ENCODE results near the gene AGRP. TPM values are rescaled to one million over a fixed set of nuclear protein-coding genes. Genes with fewer than 3 reads are reported as not detected.

The AGRP gene
- total RNA-seq, 1 donor from 2014 or later, result not detected

DNA sequence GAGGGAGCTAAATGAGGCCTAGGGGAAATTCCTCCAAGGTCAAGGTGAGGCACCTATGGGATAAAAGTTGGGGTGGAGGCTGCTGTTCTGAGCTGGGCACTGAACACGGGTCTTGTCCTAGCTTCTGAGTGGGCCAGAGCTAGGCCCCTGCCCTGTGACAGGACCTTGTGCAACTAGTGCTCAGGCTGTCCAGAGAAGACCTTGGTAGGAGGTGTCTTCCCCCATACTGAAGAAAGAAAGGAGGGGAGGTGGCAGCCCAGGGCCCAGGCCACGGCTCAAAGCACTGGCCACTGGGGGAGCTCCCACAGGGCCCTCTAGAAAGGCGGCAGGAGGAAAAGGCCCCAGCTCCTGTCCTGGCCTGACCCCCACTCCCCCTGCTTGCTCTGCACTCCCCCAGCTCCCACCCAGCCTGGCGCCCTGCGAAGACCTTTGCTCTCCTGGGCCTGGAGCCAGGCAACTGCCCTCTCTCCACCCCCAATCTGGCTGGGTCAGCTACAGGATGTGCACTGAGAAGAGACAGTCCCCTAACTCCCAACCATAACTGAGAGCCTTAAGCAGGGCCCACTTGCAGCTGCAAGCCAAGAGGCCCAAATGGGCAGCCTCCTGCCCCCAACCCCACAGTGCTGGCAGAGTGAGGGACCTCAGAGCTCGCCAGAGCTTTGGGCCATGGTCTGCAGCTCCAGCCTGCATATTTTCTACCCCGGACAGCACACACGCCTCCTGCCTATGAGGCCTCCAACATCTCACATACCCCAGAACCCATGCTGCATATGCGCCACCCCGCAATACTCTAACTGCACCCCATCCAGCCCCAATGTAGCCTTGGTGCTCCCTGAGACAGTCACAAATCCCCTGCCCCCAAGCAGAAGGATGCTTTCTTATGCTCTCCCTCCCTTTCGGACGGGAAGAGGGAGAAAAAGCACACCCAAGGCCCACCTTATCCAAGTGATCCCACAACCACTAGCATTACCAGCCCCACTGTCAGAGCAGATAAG lies 37.1 kb downstream of the AGRP start:
- DNase-seq (ENCODE audit: low read depth, low spot score), result no peak

DNA sequence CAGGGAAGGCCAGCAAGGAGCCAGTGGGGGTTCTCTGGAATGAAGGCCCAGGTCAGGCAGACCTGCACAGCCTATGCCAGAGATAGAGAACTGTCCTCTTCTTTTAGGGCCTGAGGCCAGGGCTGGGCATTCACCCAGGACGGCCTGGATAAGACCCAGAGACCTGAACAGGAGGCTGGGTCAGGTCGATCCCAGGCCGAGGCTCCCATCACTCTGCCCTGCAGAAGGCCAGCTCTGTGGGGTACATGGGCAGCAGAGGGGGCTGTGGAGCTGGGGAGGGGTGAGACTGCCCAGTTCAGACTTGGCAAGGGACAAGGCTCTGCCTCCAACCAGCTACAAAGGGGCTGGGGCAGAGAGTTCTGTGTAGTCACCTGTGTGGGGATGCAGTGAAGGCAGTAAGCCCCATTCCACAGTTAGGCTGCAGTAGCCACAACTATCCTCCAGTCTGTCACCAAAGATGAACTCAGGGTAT lies 37.9 kb downstream of the AGRP start:
- DNase-seq (ENCODE audit: low read depth, low spot score), result no peak

DNA sequence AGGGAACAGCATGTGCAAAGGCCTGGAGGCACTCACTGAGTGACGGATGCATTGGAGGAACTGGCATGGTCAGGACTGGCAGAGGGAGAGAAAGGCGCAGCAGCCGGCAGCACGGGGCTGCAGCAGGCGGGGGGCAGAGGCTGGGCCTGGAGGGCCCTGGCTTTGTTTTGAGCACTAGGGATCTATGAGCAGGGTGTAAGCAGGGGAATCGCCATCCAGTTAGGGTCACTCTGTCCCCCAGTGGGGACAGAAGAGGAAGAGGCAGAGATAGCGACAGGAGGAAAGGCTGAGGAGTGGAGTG lies 38.3 kb downstream of the AGRP start:
- DNase-seq (ENCODE audit: low read depth, low spot score), result no peak

DNA sequence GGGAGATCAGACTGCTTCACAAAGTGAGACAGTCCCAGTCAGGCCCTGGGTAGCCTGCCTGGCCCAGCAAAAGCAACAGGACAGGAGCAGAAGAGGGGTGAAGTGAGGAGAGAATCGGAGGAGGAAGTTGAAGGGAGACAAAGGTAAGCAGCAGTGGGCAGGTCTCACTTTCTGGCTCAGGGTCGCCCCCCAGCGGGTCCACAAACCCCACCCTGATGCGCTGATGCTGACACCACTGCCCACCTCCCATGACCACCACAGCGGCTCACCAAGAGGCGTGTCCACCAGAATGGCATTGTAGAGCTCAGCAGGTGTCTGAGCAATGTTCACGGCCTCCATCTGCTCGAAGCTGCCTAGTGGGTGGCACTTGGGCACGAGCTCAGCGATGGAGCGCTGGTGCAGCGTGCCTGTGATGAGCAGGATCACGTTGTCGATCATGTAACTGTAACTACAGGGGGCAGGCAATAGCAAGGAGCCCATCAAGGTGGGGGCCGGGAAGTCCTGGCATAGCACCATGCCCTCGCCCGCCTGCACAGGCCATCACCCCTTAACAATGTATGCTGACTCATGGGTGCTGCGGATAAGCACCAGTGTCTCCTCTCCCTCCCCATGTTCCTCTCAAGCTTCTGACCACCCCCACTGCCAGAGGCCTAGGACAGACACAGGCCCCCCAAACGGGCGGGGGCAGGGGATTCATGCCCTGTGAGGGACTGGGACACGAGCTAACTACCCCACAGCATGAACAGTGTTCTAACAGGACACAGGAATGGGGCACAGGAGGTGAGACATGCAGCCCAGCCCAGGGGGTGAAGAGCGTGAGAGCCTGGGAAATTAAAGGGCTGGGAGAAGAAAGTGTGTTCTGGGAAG lies 38.9 kb downstream of the AGRP start:
- no peak for DNase-seq (ENCODE audit: low read depth, low spot score)

DNA sequence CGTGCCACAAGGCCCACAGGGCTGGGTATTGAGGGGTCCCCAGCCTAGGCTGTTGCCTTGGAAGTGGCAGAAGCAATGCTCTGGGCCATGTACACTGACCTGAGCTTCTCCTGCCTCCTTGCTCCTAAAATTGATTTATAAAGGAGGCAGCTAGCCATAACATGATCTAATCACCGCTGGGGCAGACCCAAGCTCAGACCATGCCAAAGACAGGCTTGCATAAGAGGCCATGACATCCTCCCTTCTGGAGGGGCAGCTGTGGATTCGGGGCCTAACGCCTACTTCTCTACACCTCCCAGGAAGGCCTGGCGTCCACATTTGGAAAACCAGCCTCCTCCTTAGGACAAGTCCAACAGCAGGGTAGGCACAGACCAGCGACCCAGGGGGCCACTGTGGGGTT lies 40.1 kb downstream of the AGRP start:
- DNase-seq (ENCODE audit: low read depth, low spot score), result no peak

DNA sequence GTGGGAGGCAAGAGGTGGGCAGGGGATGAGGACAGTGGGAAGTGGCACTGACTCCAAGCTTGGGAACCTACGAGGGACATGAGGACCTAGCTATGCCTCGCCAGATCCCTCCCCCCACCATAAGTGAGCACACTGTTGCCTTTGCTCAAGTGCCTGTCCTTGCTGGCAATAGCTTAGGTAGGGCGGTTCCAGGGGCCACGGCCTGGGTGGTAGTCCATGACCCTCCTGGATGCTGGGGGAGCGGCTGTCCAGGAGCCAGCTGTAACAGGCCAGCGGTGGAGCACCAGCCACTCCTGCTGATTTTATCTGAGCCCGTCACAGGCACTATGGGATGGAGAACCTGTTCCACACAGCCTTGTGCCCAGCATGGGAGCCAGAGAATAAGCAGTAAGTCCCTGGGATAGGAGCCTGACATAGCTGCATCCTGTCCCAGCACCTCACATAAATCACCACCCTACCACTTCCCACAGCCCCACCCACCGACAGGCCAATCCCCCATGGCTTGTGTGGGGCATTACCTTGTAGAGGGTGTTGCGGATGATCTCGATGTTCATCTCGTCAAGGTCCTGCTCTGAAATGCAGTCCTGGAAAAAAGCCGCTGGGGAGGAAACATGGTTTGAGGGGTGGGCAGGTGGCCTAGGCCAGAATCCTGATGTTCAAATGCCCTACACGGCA lies 40.6 kb downstream of the AGRP start:
- DNase-seq (ENCODE audit: low read depth, low spot score), result no peak

DNA sequence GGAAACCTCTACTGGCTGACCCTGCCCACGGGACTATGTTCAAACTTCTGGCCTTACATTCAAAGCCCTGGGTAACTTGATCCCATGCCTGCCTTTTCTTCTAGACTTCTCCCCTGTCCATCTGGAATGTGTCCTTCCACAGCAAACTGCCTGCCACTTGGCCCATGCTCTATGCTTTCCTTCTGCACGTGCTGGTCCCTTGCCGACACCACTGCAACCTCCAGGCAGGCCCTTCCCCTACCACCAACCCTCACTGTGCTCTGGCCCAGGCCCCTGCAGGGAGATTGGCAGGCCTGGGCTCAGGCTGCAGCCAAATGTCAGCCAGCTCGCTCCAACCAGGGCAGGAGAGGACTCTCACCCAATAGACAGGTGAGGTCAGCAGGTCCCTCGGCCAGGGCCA lies 41.4 kb downstream of the AGRP start:
- no peak for DNase-seq (ENCODE audit: low read depth, low spot score)

DNA sequence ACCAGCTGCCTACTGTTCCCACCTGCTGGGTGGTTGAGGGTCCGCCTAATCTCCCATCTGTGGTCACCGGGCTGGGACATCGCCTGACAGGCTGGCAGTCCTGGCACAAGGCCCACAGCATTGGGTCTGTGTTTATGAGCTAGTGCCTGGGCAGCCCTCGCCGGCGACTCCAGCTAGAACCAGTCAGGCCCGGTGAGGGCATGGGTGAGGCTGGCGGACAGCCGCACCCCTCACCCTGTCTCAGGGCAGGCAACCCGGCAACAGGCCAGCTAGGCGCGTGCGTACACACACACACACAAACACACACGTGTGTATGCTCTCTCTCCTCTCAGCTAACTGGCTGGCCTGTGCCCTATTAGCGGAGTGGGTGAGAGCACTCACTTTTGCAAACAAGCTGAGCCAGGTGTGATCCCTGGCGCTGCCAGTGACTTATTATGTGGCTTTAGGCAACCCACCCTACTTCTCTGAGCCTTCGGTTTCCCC lies 42.0 kb downstream of the AGRP start:
- DNase-seq (ENCODE audit: low read depth, low spot score), result no peak

DNA sequence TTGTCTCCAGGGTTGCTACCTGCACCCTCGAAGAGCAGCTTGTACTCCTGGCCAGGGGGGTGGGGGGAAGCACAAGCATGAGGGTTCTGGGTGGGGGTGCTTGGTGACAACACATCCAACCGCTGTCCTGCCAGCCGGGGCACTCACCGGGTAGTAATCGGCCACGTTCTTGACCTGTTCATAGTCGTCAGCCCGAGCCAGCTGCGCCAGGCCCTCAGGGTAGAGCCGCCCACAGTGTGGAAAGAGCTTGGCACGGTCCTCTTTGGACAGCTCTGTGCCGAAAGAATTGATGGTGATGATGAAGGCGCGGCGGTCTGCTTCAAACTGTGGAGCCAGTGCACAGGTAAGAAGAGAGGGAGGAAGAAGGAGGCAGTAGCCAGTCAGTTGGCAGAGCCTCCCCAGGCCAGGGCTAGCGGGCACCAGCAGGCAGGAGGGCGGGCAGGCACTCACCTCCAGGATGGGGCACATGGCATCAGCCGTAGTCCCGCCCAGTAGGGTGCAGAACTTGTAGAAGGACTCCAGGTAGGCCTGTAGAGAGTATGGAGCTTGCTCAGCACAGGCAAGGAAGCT lies 44.4 kb downstream of the AGRP start:
- DNase-seq (ENCODE audit: low read depth, low spot score), result no peak

DNA sequence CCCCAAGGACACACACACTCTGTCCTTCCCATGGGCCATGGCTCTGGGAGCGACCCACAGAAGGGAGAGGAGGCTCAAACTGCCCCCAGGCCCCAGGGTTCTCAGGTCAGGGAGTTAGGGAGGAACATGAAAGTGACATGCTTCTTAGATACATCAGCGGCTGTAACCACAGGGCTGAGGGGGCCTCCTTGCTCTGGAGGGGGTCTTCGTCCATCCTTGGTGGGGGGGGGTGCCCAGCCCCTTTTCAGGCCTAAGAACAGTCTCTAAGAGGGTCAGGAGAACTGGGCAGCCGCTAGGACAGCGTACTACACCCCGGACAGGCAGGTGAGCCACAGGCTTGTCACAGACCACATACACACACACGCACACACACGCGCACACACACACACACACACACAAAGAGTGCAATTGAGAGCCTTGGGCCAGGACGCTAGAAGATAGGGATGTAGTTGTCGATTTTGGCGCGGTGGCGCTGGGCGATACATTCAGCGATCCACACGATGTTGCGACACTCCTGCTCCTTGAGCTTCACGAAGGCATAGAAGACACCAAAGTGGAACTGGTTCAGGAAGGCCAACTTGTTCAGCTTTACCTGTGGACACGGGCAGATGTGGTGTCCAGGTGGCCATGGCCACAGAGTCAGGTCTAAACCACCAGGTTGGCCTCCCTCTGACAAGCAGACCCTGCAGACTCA lies 45.1 kb downstream of the AGRP start:
- DNase-seq (ENCODE audit: low read depth, low spot score), result no peak

DNA sequence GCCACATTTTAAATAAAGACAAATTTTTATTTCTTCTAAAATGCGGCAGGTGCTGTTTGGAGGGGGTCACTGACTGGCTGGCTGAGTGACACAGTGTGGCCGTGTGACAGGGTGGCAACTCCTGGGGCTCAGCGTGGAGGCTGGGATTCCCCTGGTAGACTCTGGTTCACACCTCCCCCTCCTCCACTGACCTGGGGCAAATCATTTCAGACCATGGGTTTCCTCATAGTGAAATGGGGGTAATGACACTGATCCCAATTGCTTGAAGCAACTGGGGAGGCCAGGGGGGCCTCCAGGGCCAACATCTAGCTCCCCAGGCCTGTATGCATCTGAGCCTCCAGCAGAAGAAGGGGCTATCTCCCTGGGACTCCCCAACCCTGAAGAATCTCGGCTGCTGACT lies 45.8 kb downstream of the AGRP start:
- DNase-seq (ENCODE audit: low read depth, low spot score), result no peak

DNA sequence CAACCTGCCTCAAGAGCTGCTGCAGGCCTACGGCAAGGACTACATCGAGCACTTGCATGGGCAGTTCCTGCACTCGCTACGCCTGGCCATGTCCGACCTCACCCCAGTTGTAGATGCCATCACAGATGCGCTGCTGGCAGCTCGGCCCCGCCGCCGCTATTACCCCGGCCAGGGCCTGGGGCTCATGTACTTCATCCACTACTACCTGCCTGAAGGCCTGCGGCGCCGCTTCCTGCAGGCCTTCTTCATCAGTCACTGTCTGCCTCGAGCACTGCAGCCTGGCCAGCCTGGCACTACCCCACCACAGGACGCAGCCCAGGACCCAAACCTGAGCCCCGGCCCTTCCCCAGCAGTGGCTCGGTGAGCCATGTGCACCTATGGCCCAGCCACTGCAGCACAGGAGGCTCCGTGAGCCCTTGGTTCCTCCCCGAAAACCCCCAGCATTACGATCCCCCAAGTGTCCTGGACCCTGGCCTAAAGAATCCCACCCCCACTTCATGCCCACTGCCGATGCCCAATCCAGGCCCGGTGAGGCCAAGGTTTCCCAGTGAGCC lies 46.6 kb downstream of the AGRP start:
- DNase-seq (ENCODE audit: low read depth, low spot score), result no peak

DNA sequence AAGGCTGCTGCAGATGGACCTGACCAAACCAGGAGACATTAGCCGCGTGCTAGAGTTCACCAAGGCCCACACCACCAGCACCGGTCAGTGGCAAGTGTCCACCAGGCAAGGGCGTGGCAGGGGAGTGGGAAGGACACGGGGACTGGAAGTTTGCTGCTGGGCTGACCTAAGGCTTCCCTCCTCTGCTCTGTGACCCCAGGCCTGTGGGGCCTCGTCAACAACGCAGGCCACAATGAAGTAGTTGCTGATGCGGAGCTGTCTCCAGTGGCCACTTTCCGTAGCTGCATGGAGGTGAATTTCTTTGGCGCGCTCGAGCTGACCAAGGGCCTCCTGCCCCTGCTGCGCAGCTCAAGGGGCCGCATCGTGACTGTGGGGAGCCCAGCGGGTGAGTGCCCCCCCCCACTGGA lies 47.6 kb downstream of the AGRP start:
- DNase-seq (ENCODE audit: low read depth, low spot score), result no peak

DNA sequence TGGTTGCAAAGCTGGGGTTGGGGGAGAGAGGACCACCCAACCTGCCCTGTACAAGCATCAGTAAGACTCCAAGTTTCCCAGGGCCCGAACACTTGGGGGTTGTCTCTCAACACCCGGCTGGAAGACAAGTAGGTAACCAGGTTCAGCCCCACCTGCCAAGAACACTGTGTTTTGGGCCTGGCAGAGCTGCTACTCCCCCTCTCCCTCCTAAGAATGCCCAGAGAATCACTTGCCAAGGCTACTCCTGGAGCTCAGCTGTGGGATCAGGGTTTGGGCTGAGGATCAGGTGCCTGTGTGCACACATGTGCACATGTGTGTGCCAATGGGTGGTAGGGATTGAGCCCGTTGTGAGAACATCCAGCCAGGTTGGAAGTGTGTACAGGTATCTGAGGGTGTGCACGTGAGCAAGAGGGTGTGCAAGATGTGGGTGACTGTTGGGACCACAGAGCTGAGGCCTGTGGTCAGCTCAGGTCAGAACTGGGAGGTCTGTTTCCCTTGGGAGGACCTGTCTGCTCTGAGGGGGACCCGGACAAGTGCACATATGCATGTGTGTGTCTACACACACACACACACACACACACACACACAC lies 50.1 kb downstream of the AGRP start:
- DNase-seq (ENCODE audit: low read depth, low spot score), result no peak

Other genes starting within 250 kb of the AGRP start
- 22.1 and 27.0 TPM in 2 replicates for gene FHOD1, start 236.1 kb downstream of the AGRP start, total RNA-seq
- 0.99 and 1.3 TPM in 2 replicates for gene SLC9A5, start 234.6 kb downstream of the AGRP start, total RNA-seq
- gene PLEKHG4, start 204.0 kb downstream of the AGRP start, total RNA-seq, result 33.2 and 51.5 TPM in 2 replicates
- 0.28 and 0.33 TPM in 2 replicates for gene KCTD19, start 156.8 kb downstream of the AGRP start, total RNA-seq
- gene LRRC36, start 156.7 kb downstream of the AGRP start, total RNA-seq, result 0.32 and 0.92 TPM in 2 replicates
- gene TPPP3, start 90.0 kb downstream of the AGRP start, total RNA-seq, result 0.18 and 0.20 TPM in 2 replicates
- 4.0 and 7.8 TPM in 2 replicates for gene ZDHHC1, start 67.1 kb downstream of the AGRP start, total RNA-seq
- gene HSD11B2, start 52.4 kb downstream of the AGRP start, total RNA-seq, result not detected in 2 replicates
- gene ATP6V0D1, start 2.4 kb downstream of the AGRP start, total RNA-seq, result 82.2 and 91.8 TPM in 2 replicates
- gene RIPOR1, start 45.3 kb upstream of the AGRP start, total RNA-seq, result 45.7 and 54.2 TPM in 2 replicates
- gene CTCF, start 79.0 kb upstream of the AGRP start, total RNA-seq, result 25.1 and 35.3 TPM in 2 replicates
- gene CARMIL2, start 161.6 kb upstream of the AGRP start, total RNA-seq, result 0.67 and 0.79 TPM in 2 replicates
- gene ACD, start 176.7 kb upstream of the AGRP start, total RNA-seq, result 15.3 and 22.5 TPM in 2 replicates
- gene PARD6A, start 177.4 kb upstream of the AGRP start, total RNA-seq, result 5.5 and 6.1 TPM in 2 replicates
- gene ENKD1, start 183.2 kb upstream of the AGRP start, total RNA-seq, result 21.9 and 23.1 TPM in 2 replicates
- gene C16orf86, start 183.3 kb upstream of the AGRP start, total RNA-seq, result 2.6 and 3.7 TPM in 2 replicates
- gene GFOD2, start 235.8 kb upstream of the AGRP start, total RNA-seq, result 40.6 and 41.6 TPM in 2 replicates